Mesendoderm (in vitro differentiated cells): ENCODE results near the gene PSMG4.

Experiments used
- DNase-seq: peaks from one replicate; pipeline ENCODE4 v3.0.0; 2013
- H2AK5ac ChIP-seq: 2 replicates; pipeline ENCODE4 v1.6.1; 2013; ENCODE audit warnings: low read length, inconsistent platforms
- H2BK120ac ChIP-seq: 2 replicates; pipeline ENCODE4 v1.6.1; 2013; ENCODE audit warnings: low read depth, mild to moderate bottlenecking, low read length, moderate library complexity, mixed read lengths
- H2BK15ac ChIP-seq: replicated peaks from 2 replicates; pipeline ENCODE4 v1.6.1; 2013; ENCODE audit warnings: low read depth, mild to moderate bottlenecking, moderate library complexity
- H2BK5ac ChIP-seq: 2 replicates; pipeline ENCODE4 v1.6.1; 2013; ENCODE audit warnings: low read length, inconsistent platforms
- H3K18ac ChIP-seq: 2 replicates; pipeline ENCODE4 v1.6.1; 2013; ENCODE audit warnings: mild to moderate bottlenecking, low read length, mixed read lengths
- H3K23ac ChIP-seq: one replicate; pipeline ENCODE4 v1.6.1; 2013; ENCODE audit warnings: low read length
- H3K27ac ChIP-seq: 2 replicates; pipeline ENCODE4 v1.5.1; 2013; ENCODE audit warnings: low read depth, mild to moderate bottlenecking, inconsistent platforms, low read length, moderate library complexity
- H3K27me3 ChIP-seq: 2 replicates; pipeline ENCODE4 v1.6.1; 2013; ENCODE audit warnings: low read length, control low read depth, mild to moderate bottlenecking, inconsistent platforms; ENCODE audit not compliant: insufficient read depth, poor library complexity
- H3K36me3 ChIP-seq: 2 replicates; pipeline ENCODE4 v1.6.1; 2013; ENCODE audit warnings: low read length, inconsistent platforms; ENCODE audit not compliant: control insufficient read depth, insufficient read depth
- H3K4ac ChIP-seq: one replicate; pipeline ENCODE4 v1.6.1; 2013; ENCODE audit warnings: low read depth, mild to moderate bottlenecking, low read length, moderate library complexity
- H3K4me1 ChIP-seq: 2 replicates; pipeline ENCODE4 v1.6.1; 2013; ENCODE audit warnings: low read depth, low read length, inconsistent platforms; ENCODE audit not compliant: control insufficient read depth
- H3K4me2 ChIP-seq: 2 replicates; pipeline ENCODE4 v1.6.1; 2013; ENCODE audit warnings: low read length
- H3K4me3 ChIP-seq: 2 replicates; pipeline ENCODE4 v1.5.1; 2013; ENCODE audit warnings: mild to moderate bottlenecking, low read length
- H3K56ac ChIP-seq: one replicate; pipeline ENCODE4 v1.6.1; 2013; ENCODE audit warnings: low read length
- H3K79me1 ChIP-seq: 2 replicates; pipeline ENCODE4 v1.6.1; 2013; ENCODE audit warnings: low read length, inconsistent platforms
- H3K79me2 ChIP-seq: 2 replicates; pipeline ENCODE4 v1.6.1; 2013; ENCODE audit warnings: mild to moderate bottlenecking, low read length; ENCODE audit not compliant: control insufficient read depth, insufficient read depth
- H3K9ac ChIP-seq: 2 replicates; pipeline ENCODE4 v1.6.1; 2013; ENCODE audit warnings: low read length, inconsistent platforms
- H4K5ac ChIP-seq: one replicate; pipeline ENCODE4 v1.6.1; 2013; ENCODE audit warnings: low read length
- H4K8ac ChIP-seq: one replicate; pipeline ENCODE4 v1.6.1; 2013; ENCODE audit warnings: low read depth, mild to moderate bottlenecking, control low read depth, low read length, moderate library complexity
- WGBS: extraction: QIAGEN DNeasy Blood & Tissue Kit; methylation state at CpG from one replicate; pipeline ENCODE4 v1.1.7; 2013; ENCODE audit warnings: low lambda C conversion rate, missing lambda C conversion rate; ENCODE audit not compliant: insufficient coverage; ENCODE audit errors: extremely low coverage; 5-methylcytosine and 5-hydroxymethylcytosine counted together

PSMG4 gene

GRCh38 chr6:3284436-3284876, 25.7 kb downstream of the PSMG4 start:
- Histone ChIP-seq H2AK5ac (no peak overlapping the region), H3K4me1 (peaks cover 9% of the 10 kb centered on the region), H3K36me3 (no peaks in the 10 kb centered on the region), H4K8ac (no peak overlapping the region), H3K56ac (no peak overlapping the region), H3K9ac (no peak overlapping the region), H3K79me1 (no peaks in the 10 kb centered on the region), H2BK120ac (no peak overlapping the region), H3K79me2 (no peaks in the 10 kb centered on the region), H2BK5ac (no peak overlapping the region), H3K23ac (no peak overlapping the region), H3K27ac (no peak overlapping the region), H3K4ac (no peak overlapping the region), H3K4me2 (no peak overlapping the region), H3K27me3 (no peaks in the 10 kb centered on the region), H2BK15ac (no peak overlapping the region), H3K18ac (no peak overlapping the region), H3K4me3 (no peak overlapping the region), H4K5ac (no peak overlapping the region)
- WGBS: no CpG with 5 or more reads among the region's 17 CpGs
- DNase-seq: no peak

- H3K27me3 ChIP-seq: no peaks in the 10 kb centered on the region
- H3K18ac ChIP-seq: no peak overlapping the region
- H3K9ac ChIP-seq: no peak overlapping the region
- peaks cover 9% of the 10 kb centered on the region for H3K4me1 ChIP-seq
- WGBS: no CpG with 5 or more reads among the region's 19 CpGs
- DNase-seq: no peak
- H3K56ac ChIP-seq: no peak overlapping the region
- H2BK120ac ChIP-seq: no peak overlapping the region
- no peak overlapping the region for H4K8ac ChIP-seq
- H3K4me2 ChIP-seq: no peak overlapping the region
- H4K5ac ChIP-seq: no peak overlapping the region
- no peaks in the 10 kb centered on the region for H3K79me2 ChIP-seq
- no peak overlapping the region for H3K27ac ChIP-seq
- H3K4ac ChIP-seq: no peak overlapping the region
- no peak overlapping the region for H2AK5ac ChIP-seq
- no peak overlapping the region for H2BK5ac ChIP-seq
- H3K79me1 ChIP-seq: no peaks in the 10 kb centered on the region
- H3K4me3 ChIP-seq: no peak overlapping the region
- no peak overlapping the region for H2BK15ac ChIP-seq
- H3K23ac ChIP-seq: no peak overlapping the region
- H3K36me3 ChIP-seq: no peaks in the 10 kb centered on the region
Observed at GRCh38 chr6:3285049-3285639, 26.4 kb downstream of the PSMG4 start.

GRCh38 chr6:3285732-3286131, 27.0 kb downstream of the PSMG4 start:
- Histone ChIP-seq H2BK120ac (no peak overlapping the region), H3K4me1 (peaks cover 9% of the 10 kb centered on the region), H2BK5ac (no peak overlapping the region), H3K79me2 (no peaks in the 10 kb centered on the region), H3K4ac (no peak overlapping the region), H3K27ac (no peak overlapping the region), H2AK5ac (no peak overlapping the region), H3K9ac (no peak overlapping the region), H3K27me3 (no peaks in the 10 kb centered on the region), H3K56ac (no peak overlapping the region), H3K18ac (no peak overlapping the region), H3K4me2 (no peak overlapping the region), H3K23ac (no peak overlapping the region), H3K4me3 (no peak overlapping the region), H3K79me1 (no peaks in the 10 kb centered on the region), H4K8ac (no peak overlapping the region), H2BK15ac (no peak overlapping the region), H4K5ac (no peak overlapping the region), H3K36me3 (no peaks in the 10 kb centered on the region)
- WGBS: no CpG with 5 or more reads among the region's 14 CpGs
- no peak for DNase-seq

GRCh38 chr6:3286641-3287171, 28.0 kb downstream of the PSMG4 start:
- H2BK5ac ChIP-seq: no peak overlapping the region
- H3K56ac ChIP-seq: no peak overlapping the region
- no peak overlapping the region for H4K5ac ChIP-seq
- no peak overlapping the region for H3K27ac ChIP-seq
- H3K79me2 ChIP-seq: no peaks in the 10 kb centered on the region
- no peak overlapping the region for H2BK15ac ChIP-seq
- no peak overlapping the region for H3K18ac ChIP-seq
- H3K27me3 ChIP-seq: no peaks in the 10 kb centered on the region
- no peak for DNase-seq
- H2AK5ac ChIP-seq: no peak overlapping the region
- no peak overlapping the region for H2BK120ac ChIP-seq
- H3K4ac ChIP-seq: no peak overlapping the region
- no peak overlapping the region for H3K23ac ChIP-seq
- no CpG with 5 or more reads among the region's 24 CpGs for WGBS
- peaks cover 6% of the 10 kb centered on the region for H3K4me1 ChIP-seq
- no peak overlapping the region for H4K8ac ChIP-seq
- H3K4me3 ChIP-seq: no peak overlapping the region
- no peak overlapping the region for H3K9ac ChIP-seq
- H3K79me1 ChIP-seq: no peaks in the 10 kb centered on the region
- H3K4me2 ChIP-seq: no peak overlapping the region
- no peaks in the 10 kb centered on the region for H3K36me3 ChIP-seq

GRCh38 chr6:3287308-3287707, 28.6 kb downstream of the PSMG4 start:
- Histone ChIP-seq H3K36me3 (no peaks in the 10 kb centered on the region), H3K79me2 (no peaks in the 10 kb centered on the region), H3K9ac (no peak overlapping the region), H3K23ac (no peak overlapping the region), H2BK15ac (no peak overlapping the region), H2BK120ac (no peak overlapping the region), H4K5ac (no peak overlapping the region), H3K56ac (no peak overlapping the region), H3K4me1 (peaks cover under 1% of the 10 kb centered on the region), H3K4ac (no peak overlapping the region), H3K4me2 (no peak overlapping the region), H2BK5ac (no peak overlapping the region), H3K79me1 (no peaks in the 10 kb centered on the region), H3K27ac (no peak overlapping the region), H2AK5ac (no peak overlapping the region), H3K18ac (no peak overlapping the region), H3K27me3 (no peaks in the 10 kb centered on the region), H4K8ac (no peak overlapping the region), H3K4me3 (no peak overlapping the region)
- no CpG with 5 or more reads among the region's 9 CpGs for WGBS
- DNase-seq: no peak
